ENCODE data around the gene VWA8. TPM values are rescaled to one million over a fixed set of nuclear protein-coding genes. Genes with fewer than 3 reads are reported as not detected.

The VWA8 gene
- total and polyA plus RNA-seq, 2 of the 8 experiments (the other 6 are each of a cell fraction or from before 2014, with no cell fraction given): 5.9 to 19.6 TPM

GRCh38 chr13:41931337-41931736 lies 29.6 kb downstream of the VWA8 start:
- Histone ChIP-seq H2BK120ac (replicated peaks; ENCODE audit: low read depth, low read length) (no peak overlapping the region), H3K27ac (ENCODE audit: low read depth, low read length) (no peak overlapping the region), H3K4ac (replicated peaks; ENCODE audit: insufficient read length, low read depth, low read length) (no peak overlapping the region), H3K18ac (ENCODE audit: extremely low read depth, low read length) (no peak overlapping the region), H3K14ac (ENCODE audit: insufficient read length) (no peak overlapping the region), H3K23me2 (ENCODE audit: low read depth, low read length) (no peaks in the 10 kb centered on the region), H3K56ac (replicated peaks; ENCODE audit: insufficient read length, low read depth, low read length) (no peak overlapping the region), H3K4me3 (ENCODE audit: extremely low read depth in 1 of 4, insufficient read depth in 2 of 4, low read depth in 3 of 4, low read length in 4 of 4) (no peak overlapping the region), H2BK15ac (ENCODE audit: low read length) (no peak overlapping the region), H2AFZ (ENCODE audit: low read length) (no peak overlapping the region), H3K4me1 (replicated peaks in 1 of 4; ENCODE audit: control insufficient read depth in 3 of 4, insufficient read depth in 4 of 4, low read length in 3 of 4) (no peaks in the 10 kb centered on the region), H3K79me1 (ENCODE audit: low read depth, low read length) (no peaks in the 10 kb centered on the region), H3K4me2 (ENCODE audit: insufficient read depth in 1 of 2, low read depth in 2 of 2, low read length in 2 of 2) (no peak overlapping the region), H3K9ac (replicated peaks in 1 of 4; ENCODE audit: extremely low read depth in 1 of 4, low read depth in 3 of 4, low read length in 3 of 4) (no peak overlapping the region), H3K36me3 (ENCODE audit: control insufficient read depth in 2 of 4, insufficient read depth in 4 of 4, low read length in 3 of 4) (peaks cover 0 to under 1% (median 0%) of the 10 kb centered on the region in 4 experiments; a peak in 1 of 8 replicates), H2AK5ac (ENCODE audit: low read depth, low read length) (no peak overlapping the region), H2BK5ac (ENCODE audit: low read depth, low read length) (no peak overlapping the region), H3K27me3 (replicated peaks in 1 of 4; ENCODE audit: control insufficient read depth in 3 of 4, extremely low read depth in 1 of 4, insufficient read depth in 3 of 4, low read length in 3 of 4) (no peaks in the 10 kb centered on the region), H3K79me2 (ENCODE audit: control insufficient read depth in 1 of 2, insufficient read depth in 2 of 2, low read length in 2 of 2) (peaks cover 0 to 6% of the 10 kb centered on the region in 2 experiments; a peak in 2 of 4 replicates), H2BK20ac (ENCODE audit: low read length) (no peak overlapping the region), H4K8ac (ENCODE audit: extremely low read depth, insufficient read depth, low read length) (no peak overlapping the region), H3K9me3 (ENCODE audit: insufficient read depth in 2 of 2, low read depth in 1 of 2, low read length in 1 of 2) (no peaks in the 10 kb centered on the region), H4K91ac (replicated peaks; ENCODE audit: insufficient read length, low read length) (no peak overlapping the region), H4K20me1 (replicated peaks in 1 of 2; ENCODE audit: control insufficient read depth in 1 of 2, insufficient read depth in 2 of 2, low read length in 2 of 2) (no peaks in the 10 kb centered on the region), H4K5ac (ENCODE audit: insufficient read length, low read depth, low read length) (no peak overlapping the region), H3K23ac (ENCODE audit: insufficient read length) (no peak overlapping the region), H2BK12ac (ENCODE audit: low read depth, low read length) (no peak overlapping the region)
- POLR2A ChIA-PET (ENCODE audit: partially characterized antibody): no interaction called here
- CTCF ChIA-PET (ENCODE audit: partially characterized antibody): interaction anchor here (0.6 to 1.5 kb wide), 2 partner anchors 11 to 61 kb away, joined by 3 to 6 read pairs; no protein-coding TSS in a partner anchor
- no peak for DNase-seq (ENCODE audit: low read depth in 1 of 2, low spot score in 2 of 2)
- no peak for FAIRE-seq
- 82% methylated on average over 1 of the region's 1 CpG; no CpG with 5 or more reads in 1 of the 2 experiments for WGBS, 2 experiments (ENCODE audit: extremely low coverage in 1 of 2, insufficient coverage in 1 of 2, insufficient read length in 1 of 2, insufficient replicate concordance in 2 of 2, low coverage in 1 of 2, low lambda C conversion rate in 2 of 2, missing lambda C conversion rate in 1 of 2)
- TF ChIP-seq SUZ12 (IDR thresholded peaks at IDR 0.05; ENCODE audit: low read length) (no peak), SAP30 (IDR thresholded peaks at IDR 0.05; ENCODE audit: insufficient read depth, insufficient replicate concordance, low read length) (no peak)
